Tibial artery (tissue), 4 donors: ENCODE results near the gene THOC7.

Experiments used
- DNase-seq, 2 donors: peaks; one replicate each; pipeline ENCODE4 v3.0.0-alpha.2; 2019
- H3K27ac ChIP-seq, 2 donors: fragments of 200-600 bp; sonication (generic) in 1 of 2; 1 replicate in 1 of 2; 2 replicates in 1 of 2; pipeline ENCODE4 v1.5.1; 2018 to 2019; ENCODE audit warnings: mild to moderate bottlenecking in 1 of 2
- H3K27me3 ChIP-seq, 2 donors: fragments of 200-600 bp; sonication (generic) in 1 of 2; one replicate each; pipeline versions ENCODE4 v1.5.1 to v1.6.0; 2016 to 2019
- H3K36me3 ChIP-seq, 3 donors: fragments of 200-600 bp; sonication (generic) in 2 of 3; one replicate each; pipeline ENCODE4 v1.5.1; 2016 to 2019; ENCODE audit warnings: mild to moderate bottlenecking in 2 of 3
- H3K4me1 ChIP-seq, 4 donors: fragments of 200-600 bp; sonication (generic) in 2 of 4; 1 replicate in 3 of 4; 2 replicates in 1 of 4; pipeline ENCODE4 v1.5.1; 2016 to 2019
- H3K4me3 ChIP-seq, 2 donors: fragments of 200-600 bp; sonication (generic) in 1 of 2; 1 replicate in 1 of 2; 2 replicates in 1 of 2; pipeline ENCODE4 v1.5.1; 2018 to 2019; ENCODE audit warnings: mild to moderate bottlenecking in 2 of 2
- H3K9me3 ChIP-seq, 3 donors: fragments of 200-600 bp; sonication (generic) in 1 of 3; one replicate each; pipeline ENCODE4 v1.5.1; 2016 to 2019
- intact Hi-C: fragments of 100-400 bp; cut with DNase I; formaldehyde crosslinking; loops from one replicate; pipeline ENCODE4 v1.15.0; 2023; ENCODE audit warnings: low total_unique reads
- TF ChIP-seq, protein P1 (sequence below), 2 experiments: fragments of 200-600 bp in 1 of 2; fragments of 450-650 bp in 1 of 2; IDR thresholded peaks; one replicate each; pipeline ENCODE4 v1.5.1; 2017 to 2019; ENCODE audit warnings: antibody characterized with exemption in 2 of 2, mild to moderate bottlenecking in 1 of 2, moderate library complexity in 1 of 2

The THOC7 gene

DNA sequence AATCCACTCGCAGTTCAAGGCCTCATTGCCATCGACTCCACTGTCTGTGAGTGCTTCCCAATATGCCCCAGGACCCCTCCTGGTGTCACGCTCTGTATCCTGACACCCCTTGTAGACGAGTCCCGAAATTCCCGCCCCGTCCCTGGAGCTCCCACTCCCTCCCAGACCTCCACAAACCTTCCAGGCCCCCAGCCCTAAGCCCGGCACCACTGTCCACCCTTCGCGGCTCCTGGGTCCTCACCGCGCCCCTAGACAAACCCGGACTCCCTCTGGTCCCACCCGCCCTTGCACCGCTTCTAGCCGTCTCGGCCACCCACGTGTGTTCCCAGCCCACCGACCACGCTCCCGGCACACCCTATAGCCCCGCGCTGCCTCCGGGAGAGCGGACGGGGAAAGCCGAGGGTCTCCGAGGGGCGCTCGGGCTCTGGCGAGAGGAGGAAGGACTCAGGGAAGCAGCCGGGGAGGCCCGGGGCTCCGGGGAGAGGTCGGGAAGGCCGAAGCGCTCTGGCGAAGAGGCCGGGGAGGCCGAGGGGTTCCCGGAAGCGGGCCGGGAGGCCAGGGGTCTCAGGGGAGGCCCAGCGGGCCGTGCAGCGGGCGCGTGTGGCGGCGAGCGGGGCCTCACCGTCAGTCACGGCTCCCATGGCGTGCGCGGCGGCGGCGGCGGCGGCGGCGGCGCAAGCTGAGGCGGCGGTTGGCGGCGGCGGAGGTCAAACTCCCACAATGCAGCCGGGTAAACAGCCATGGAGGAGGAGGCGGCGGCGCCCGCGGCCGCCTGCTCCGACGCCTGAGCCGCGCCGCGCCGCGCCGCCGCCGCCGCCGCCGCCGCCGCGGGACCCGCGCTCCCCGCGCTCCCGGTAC lies at the start of gene THOC7, which contains the start of gene ATXN7:
Gene THOC7 (minus strand): TSS at position 656 of the 858 bp plus-strand sequence. CDS start 15 bp downstream, at position 641.
Gene ATXN7 (plus strand): TSS at position 718 of the 858 bp plus-strand sequence. CDS start 48,732 bp downstream, outside the sequence.
- TF ChIP-seq, protein P1, sequence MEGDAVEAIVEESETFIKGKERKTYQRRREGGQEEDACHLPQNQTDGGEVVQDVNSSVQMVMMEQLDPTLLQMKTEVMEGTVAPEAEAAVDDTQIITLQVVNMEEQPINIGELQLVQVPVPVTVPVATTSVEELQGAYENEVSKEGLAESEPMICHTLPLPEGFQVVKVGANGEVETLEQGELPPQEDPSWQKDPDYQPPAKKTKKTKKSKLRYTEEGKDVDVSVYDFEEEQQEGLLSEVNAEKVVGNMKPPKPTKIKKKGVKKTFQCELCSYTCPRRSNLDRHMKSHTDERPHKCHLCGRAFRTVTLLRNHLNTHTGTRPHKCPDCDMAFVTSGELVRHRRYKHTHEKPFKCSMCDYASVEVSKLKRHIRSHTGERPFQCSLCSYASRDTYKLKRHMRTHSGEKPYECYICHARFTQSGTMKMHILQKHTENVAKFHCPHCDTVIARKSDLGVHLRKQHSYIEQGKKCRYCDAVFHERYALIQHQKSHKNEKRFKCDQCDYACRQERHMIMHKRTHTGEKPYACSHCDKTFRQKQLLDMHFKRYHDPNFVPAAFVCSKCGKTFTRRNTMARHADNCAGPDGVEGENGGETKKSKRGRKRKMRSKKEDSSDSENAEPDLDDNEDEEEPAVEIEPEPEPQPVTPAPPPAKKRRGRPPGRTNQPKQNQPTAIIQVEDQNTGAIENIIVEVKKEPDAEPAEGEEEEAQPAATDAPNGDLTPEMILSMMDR (IDR thresholded peaks at IDR 0.05): no peak
- H3K9me3 ChIP-seq: no peaks in the 10 kb centered on the region
- H3K4me1 ChIP-seq: peaks cover 0 to 19% (median 12%) of the 10 kb centered on the region in 4 donors
- H3K27me3 ChIP-seq: no peaks in the 10 kb centered on the region
- peak within 1 kb of the TSS; percentile 98 to 99 for H3K4me3 ChIP-seq
- H3K36me3 ChIP-seq: no peaks in the 10 kb centered on the region
- peak within 1 kb of the TSS; percentile 94 to 95 for H3K27ac ChIP-seq
- intact Hi-C loops: loop anchor here (5.0 kb wide), 1 partner anchor 49 kb away; the partner anchor contains the start of gene SCAANT1
- DNase-seq: peak; percentile 51 to 83

DNA sequence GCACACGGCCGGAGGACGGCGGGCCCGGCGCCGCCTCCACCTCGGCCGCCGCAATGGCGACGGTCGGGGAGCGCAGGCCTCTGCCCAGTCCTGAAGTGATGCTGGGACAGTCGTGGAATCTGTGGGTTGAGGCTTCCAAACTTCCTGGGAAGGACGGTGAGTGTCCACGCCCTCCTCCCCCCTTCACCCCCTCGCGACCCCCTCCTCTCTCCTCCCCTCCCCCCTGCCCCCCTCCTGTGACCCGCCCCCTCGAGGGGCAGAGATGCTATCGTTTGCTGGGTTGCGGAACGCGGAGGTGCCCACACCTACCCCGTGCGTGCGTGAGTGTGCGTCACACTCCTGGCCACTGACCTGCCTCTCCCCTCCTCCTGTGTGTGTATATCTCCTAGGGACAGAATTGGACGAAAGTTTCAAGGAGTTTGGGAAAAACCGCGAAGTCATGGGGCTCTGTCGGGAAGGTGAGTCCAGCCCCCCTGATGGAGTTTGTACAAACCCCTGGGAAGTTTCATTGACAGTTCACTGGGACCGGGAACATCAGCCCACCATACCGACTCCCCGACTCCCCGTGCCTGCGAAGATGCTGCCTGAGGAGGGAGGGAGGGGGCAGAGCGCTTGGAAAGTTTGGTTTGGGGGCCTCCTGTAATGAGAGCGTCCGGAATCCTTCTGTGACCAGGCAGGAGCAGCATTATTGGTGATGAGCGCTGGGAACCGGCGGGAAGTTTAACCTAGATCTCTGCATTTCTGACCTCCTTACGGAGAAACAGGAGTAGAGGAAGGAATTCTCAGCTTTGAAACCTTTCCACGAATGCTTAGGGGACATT lies 49.4 kb upstream of the THOC7 start:
- Histone ChIP-seq H3K36me3 (peaks cover 0 to 25% (median 16%) of the 10 kb centered on the region in 3 donors), H3K27ac (peak overlapping the region; percentile 95 to 99), H3K27me3 (no peaks in the 10 kb centered on the region), H3K4me1 (peaks cover 0 to 39% (median 21%) of the 10 kb centered on the region in 4 donors), H3K9me3 (no peaks in the 10 kb centered on the region), H3K4me3 (peak overlapping the region; percentile 84 to 98)
- DNase-seq: peak; percentile 48 to 82
- TF ChIP-seq, protein P1 (IDR thresholded peaks at IDR 0.05): no peak
- intact Hi-C loops: loop anchor here (5.0 to 10.0 kb wide), 2 partner anchors 51 to 82 kb away; partner anchors contain the start of genes ATXN7 and THOC7

DNA sequence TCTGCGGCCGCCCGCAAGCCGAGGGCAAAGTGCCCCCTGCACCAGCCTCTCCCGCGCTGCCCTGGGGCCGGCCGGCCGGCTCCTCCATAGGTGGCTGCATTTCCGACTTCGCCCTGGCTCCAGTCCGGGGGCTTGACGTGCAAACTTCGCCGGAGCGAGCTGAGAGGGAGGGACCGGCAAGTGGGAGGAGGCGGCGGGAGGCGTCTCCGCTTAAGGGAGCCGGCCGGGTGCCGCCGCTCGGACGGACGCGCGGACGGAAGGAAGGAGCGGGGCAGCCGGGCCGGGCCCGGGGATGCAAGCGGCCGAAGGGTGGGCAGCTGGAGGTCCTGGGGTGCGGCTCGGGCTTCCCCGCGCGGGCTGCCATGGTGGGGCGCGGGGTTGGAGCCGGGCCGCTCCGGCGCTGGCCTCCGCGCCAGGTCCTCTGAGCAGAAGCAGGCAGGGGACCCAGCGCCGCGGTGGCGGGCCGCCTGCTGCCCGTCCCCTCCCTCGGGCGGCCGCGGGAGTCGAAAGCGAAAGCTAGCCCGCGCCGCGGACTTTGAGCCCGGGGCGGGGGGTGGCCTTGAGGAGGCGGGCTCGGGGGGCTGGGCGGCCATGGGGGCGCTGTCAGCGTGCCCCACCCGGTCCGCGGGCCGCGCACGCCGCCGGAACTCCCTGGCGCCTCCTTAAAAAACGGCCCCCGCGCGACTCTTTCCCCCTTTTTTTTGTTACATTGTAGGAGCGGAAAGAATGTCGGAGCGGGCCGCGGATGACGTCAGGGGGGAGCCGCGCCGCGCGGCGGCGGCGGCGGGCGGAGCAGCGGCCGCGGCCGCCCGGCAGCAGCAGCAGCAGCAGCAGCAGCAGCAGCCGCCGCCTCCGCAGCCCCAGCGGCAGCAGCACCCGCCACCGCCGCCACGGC lies 48.5 kb upstream of the THOC7 start, which contains the start of gene SCAANT1:
Gene SCAANT1 (minus strand): TSS at position 511 of the 895 bp plus-strand sequence.
- TF ChIP-seq, protein P1 (IDR thresholded peaks at IDR 0.05): peak in 1 of 2 experiments; percentile 40
- H3K27ac ChIP-seq: peak within 1 kb of the TSS; percentile 95 to 99
- H3K27me3 ChIP-seq: no peaks in the 10 kb centered on the region
- H3K9me3 ChIP-seq: no peaks in the 10 kb centered on the region
- peak within 1 kb of the TSS; percentile 84 to 98 for H3K4me3 ChIP-seq
- peaks cover 0 to 40% (median 21%) of the 10 kb centered on the region in 4 donors for H3K4me1 ChIP-seq
- H3K36me3 ChIP-seq: peaks cover 0 to 18% (median 10%) of the 10 kb centered on the region in 3 donors
- peak; percentile 92 to 95 for DNase-seq
- intact Hi-C loops: loop anchor here (5.0 to 10.0 kb wide), 2 partner anchors 50 to 83 kb away; partner anchors contain the start of genes ATXN7 and THOC7

DNA sequence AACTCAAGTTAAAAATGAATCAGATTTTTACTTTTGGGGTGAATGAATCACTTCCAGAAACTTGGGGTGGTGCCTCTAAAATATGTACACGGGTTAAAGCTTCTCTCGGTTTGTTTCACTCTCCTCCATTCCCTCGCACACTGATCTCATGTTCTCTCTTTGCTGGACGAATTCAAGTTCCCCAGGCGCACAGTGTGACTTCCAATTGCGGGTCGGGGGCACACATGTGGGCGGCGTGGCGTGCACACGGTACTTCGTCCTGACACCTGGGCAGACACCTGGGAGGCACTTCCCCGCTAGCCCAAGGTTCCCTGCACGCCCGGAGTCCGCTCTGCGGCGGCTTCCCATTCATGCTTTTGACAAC lies 47.9 kb upstream of the THOC7 start:
- Histone ChIP-seq H3K36me3 (peaks cover 0 to 11% (median 3%) of the 10 kb centered on the region in 3 donors), H3K4me3 (peak overlapping the region; percentile 84 to 98), H3K4me1 (peaks cover 0 to 40% (median 21%) of the 10 kb centered on the region in 4 donors), H3K9me3 (no peaks in the 10 kb centered on the region), H3K27ac (peak overlapping the region; percentile 95 to 99), H3K27me3 (no peaks in the 10 kb centered on the region)
- intact Hi-C loops: loop anchor here (5.0 to 10.0 kb wide), 2 partner anchors 49 to 83 kb away; partner anchors contain the start of genes ATXN7 and THOC7
- no peak for DNase-seq
- TF ChIP-seq, protein P1 (IDR thresholded peaks at IDR 0.05): no peak
